ENCODE data around the gene HPX.

Gene HPX, protein sequence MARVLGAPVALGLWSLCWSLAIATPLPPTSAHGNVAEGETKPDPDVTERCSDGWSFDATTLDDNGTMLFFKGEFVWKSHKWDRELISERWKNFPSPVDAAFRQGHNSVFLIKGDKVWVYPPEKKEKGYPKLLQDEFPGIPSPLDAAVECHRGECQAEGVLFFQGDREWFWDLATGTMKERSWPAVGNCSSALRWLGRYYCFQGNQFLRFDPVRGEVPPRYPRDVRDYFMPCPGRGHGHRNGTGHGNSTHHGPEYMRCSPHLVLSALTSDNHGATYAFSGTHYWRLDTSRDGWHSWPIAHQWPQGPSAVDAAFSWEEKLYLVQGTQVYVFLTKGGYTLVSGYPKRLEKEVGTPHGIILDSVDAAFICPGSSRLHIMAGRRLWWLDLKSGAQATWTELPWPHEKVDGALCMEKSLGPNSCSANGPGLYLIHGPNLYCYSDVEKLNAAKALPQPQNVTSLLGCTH

DNA sequence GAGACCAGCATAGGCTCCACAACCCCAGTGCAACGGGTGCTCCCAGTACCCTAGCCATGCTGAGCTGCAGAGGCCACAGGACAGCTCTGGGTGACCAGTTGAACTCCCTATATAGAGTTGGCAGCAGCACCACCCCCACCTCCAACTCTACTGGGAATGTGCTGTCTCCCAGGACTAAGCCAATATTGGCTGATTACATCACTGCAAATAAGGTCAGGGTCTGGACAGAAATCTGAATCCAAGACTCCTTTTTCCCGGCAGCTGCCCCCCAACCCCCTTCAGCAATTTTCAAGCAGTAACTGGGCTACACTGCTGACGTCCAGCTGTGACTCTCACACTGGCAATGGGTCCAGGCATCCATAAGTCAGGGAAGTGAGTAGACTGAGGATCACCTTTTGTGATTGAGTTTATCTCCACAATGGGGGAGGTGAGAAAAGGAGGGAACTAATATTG lies at the start of gene HPX:
HPX (minus strand) TSS at position 82 of the 453 bp plus-strand sequence; CDS start at position 58, 24 bp downstream.
- no peak for DNase-seq

- DNase-seq: no peak
These were observed 48.5 kb upstream of the HPX start for GRCh38 chr11:6489306-6489705.

GRCh38 chr11:6488821-6489220 lies 48.0 kb upstream of the HPX start:
- DNase-seq: no peak

DNA sequence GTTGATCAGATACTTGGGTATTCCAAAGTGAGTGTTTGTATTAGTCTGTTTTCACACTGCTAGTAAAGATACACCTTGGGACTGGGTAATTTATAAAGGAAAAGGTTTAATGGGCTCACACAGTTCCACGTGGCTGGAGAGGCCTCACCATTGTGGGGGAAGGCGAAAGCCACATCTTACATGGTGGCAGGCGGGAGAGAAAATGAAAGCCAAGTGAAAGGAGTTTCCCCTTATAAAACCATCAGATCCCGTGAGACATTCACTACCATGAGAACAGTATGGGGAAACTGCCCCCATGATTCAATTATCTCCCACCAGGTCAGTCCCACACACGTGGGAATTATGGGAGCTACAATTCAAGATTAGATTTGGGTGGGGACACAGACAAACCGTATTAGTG lies 47.6 kb upstream of the HPX start:
- no peak for DNase-seq

GRCh38 chr11:6486938-6487337 lies 46.2 kb upstream of the HPX start:
- no peak for DNase-seq

DNA sequence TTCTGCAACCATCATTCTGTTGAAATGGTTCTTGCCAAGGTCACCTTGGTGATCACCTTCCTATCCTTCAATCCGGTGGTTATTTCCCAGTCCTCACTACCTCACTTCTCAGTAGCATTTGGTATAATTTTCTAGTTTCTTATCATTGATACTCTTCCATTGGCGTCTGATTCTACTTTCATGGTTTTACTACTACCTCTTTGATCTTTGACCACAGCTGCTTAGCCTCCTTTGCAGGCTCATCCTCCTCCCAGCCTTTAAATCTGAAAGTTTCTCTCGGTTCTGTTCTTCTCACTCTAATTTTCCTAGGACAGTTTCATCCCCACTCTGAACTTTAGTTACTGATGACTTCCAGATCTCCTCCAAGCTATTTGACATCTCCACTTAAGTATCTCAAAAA lies 45.5 kb upstream of the HPX start:
- no peak for DNase-seq

- no peak for DNase-seq
These were observed 44.9 kb upstream of the HPX start for GRCh38 chr11:6485661-6486060.

DNA sequence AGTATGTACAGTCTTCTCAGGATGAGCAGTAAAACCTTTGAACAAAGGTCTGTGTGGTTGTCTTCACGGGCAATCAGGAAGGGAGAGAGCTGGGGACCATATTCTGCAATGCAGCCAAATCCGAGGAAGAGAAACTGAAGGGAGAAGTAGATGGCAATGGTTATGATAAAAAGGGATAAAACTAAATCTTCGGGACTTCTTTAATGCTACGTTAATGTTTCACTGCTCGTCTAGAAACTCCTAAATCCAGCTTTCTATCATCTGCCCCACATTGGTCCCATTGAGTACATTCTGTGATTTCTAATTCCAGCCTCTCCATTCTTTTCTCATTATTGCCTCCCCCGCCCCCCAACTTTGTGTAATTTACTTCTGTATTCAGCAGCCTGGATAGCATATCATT lies 42.2 kb upstream of the HPX start:
- DNase-seq: no peak

- no peak for DNase-seq
These were observed 41.7 kb upstream of the HPX start for GRCh38 chr11:6482441-6482840.

DNA sequence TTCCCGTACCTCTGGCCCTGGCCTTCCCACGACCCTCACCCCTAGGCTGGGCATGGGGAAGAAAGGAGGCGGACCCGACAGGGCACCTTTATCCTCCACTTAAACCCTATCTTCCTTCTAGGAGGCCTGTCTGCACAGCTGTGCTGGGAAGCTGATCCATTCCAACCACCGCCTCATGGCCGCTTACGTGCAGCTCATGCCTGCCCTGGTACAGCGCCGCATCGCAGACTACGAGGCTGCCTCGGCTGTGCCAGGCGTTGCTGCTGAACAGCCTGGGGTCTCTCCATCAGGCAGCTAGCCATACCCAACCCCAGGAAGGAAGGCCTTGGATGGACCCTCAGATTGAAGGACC lies 41.1 kb upstream of the HPX start:
- DNase-seq: no peak

DNA sequence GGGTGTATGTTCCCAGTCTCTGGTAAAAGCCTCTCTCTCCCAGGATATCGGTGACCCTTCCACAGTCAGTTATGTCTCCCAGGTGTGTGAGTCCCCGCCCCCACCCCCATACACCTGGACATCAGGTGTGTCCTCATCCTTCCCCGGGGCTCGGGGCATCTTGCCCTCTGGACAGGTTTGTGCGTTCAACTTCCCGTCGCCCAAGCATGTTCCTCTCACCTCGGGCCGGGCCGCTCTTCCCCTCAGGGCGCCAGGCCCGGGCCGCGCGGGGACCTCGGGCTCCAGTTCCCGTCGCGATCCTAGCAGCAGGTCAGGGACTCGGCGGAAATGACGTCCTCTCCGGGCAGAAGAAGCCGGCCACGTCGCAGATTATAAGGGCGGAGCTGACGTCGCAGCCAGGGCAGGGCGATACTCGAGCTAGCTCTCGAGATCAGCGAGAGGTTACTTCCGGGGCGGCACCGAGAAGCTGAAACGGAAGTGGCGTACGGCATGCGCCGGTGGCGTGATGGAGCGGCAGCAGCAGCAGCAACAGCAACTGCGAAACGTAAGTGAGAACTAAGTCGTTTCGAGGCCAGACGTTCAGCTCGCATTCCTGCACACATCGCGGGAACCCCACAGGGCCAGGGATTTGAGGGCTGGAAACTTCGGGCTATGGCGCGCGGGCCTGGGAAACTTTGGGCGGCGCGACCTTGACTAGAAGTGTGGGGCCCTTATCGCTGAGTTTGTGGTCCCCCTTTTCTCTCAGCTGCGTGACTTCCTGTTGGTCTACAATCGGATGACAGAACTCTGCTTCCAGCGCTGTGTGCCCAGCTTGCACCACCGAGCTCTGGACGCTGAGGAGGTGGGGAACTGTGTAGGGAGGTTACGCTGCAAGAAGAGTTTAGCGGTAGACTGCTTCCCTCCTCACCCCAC lies 40.5 kb upstream of the HPX start, which contains the start of the genes ARFIP2 and TIMM10B:
ARFIP2 (minus strand) TSS at position 320 of the 912 bp plus-strand sequence. CDS start 910 bp downstream, outside the sequence.
TIMM10B (plus strand) TSS at position 490 of the 912 bp plus-strand sequence; CDS start at position 506, 16 bp downstream.
- peak; percentile 96 for DNase-seq

- no peak for DNase-seq
These were observed 39.6 kb upstream of the HPX start for GRCh38 chr11:6480299-6480914.

DNA sequence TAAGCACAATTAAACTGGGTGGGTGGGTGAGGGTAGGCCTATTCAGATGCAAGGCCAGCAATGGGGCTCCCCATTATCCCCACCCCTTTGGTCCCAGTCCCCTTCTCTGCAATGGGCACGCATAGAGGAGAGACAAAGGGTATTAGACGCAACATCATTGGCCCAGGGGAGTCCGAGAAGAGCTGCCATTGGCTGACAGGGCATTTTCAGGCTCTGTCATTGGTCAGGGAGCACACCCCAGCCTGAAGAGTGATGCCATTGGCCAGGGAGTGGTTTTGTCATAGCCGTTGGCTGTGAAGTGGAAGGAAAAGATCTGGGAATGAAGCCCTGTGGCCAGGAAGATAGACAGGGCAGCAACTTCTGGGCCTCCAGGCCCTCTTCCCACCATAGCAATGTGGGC lies 35.8 kb upstream of the HPX start:
- DNase-seq: no peak

- peak; percentile 11 for DNase-seq
These were observed 35.1 kb upstream of the HPX start for GRCh38 chr11:6475936-6476335.

- DNase-seq: no peak
These were observed 34.2 kb upstream of the HPX start for GRCh38 chr11:6474806-6475500.

DNA sequence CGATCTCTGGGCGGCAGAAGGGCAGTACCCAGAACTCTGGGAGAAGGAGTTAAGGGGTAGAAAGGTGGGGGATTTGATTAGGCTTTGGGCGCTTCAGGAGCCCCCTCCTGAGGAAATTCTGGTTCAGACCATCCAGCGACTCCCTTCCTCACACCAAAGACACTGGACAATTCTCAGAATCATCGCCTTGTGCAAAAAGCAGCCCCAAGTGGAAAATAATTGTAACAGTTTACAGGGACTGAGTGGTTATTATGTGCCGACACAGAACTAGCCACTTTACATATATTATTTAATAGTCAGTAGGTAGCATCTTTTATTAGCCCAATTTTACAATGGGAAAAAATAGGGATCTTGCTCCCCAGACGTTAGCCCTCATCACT lies 33.6 kb upstream of the HPX start:
- no peak for DNase-seq

GRCh38 chr11:6473451-6474412 lies 32.9 kb upstream of the HPX start, which contains the start of gene TRIM3:
TSS of gene TRIM3 (minus strand) at chr11:6473941. CDS start at chr11:6465695, 8,246 bp downstream.
- DNase-seq: peak; percentile 78

GRCh38 chr11:6472934-6473333 lies 32.1 kb upstream of the HPX start:
- no peak for DNase-seq

DNA sequence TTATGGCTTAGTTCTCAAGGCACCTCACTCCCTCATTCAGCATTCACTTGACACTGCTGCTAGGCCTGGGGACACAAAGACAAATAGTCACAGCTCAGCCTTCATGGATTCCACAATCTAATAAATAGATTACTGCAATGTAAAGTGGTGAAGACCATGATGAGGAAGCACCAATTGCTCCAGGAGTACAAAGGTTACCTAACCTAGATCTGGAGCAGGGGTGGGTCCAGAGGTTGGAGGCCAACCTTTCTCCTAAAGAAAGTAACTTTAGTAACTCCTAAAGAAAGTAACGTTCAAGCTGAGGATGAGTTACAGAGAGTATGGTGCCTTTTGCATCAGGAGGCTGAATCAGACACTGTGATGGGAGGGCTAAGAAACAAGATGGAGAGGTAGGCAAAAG lies 28.8 kb upstream of the HPX start:
- no peak for DNase-seq

- peak; percentile 71 for DNase-seq
These were observed 28.1 kb upstream of the HPX start for GRCh38 chr11:6468712-6469495.
